Measurements from ENCODE around the gene PDIA2.

The PDIA2 gene

DNA sequence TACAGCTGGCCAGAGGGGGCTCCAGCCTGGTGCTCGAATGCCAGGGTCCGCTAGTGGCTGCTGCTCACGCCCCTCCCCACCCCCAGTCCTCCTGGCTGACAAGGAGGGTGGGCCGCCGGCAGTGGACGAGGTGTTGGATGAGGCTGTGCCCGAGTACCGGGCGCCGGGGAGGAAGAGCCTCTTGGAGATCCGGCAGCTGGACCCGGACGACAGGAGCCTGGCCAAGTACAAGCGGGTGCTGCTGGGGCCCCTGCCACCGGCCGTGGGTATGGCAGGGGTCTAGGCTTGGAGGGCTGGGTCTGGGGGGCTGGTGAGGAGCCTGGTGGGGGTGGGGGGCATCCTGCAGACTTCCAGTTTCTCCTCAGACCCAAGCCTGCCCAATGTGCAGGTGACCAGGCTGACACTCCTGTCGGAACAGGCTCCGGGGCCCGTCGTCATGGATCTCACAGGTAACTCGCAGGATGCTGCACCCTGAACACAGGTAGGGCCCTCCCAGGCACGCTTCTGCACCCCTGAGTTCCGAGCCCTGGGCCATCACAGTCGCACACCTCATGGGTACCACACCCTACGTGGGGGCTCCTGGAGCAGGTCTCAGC, 1.2 kb upstream of the PDIA2 start:
- Mint-ChIP-seq H3K27ac (no peak overlapping the region), H3K27me3 (peaks cover 10% of the 10 kb centered on the region), H3K36me3 (ENCODE audit: low read depth) (peaks cover 4% of the 10 kb centered on the region), H3K9me3 (no peaks in the 10 kb centered on the region), H3K4me1 (ENCODE audit: low read depth) (peaks cover 7% of the 10 kb centered on the region), H3K4me3 (no peak overlapping the region)

DNA sequence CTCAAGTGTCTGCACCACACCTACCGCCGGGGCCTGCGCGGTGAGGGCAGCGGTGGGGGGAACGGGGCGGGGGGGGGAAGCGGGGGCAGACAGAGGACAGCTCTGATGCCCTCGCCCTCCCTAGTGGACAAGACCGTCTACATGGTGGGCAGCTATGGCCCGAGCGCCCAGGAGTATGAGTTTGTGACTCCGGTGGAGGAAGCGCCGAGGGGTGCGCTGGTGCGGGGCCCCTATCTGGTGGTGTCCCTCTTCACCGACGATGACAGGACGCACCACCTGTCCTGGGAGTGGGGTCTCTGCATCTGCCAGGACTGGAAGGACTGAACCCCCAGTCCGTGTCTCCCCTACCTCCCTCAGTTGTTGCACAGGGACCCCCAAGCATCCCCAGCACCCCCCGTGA, 473 bp upstream of the PDIA2 start:
- no peak overlapping the region for H3K27ac Mint-ChIP-seq
- no peaks in the 10 kb centered on the region for H3K9me3 Mint-ChIP-seq
- no peak overlapping the region for H3K4me3 Mint-ChIP-seq
- peaks cover 10% of the 10 kb centered on the region for H3K36me3 Mint-ChIP-seq (ENCODE audit: low read depth)
- peaks cover 7% of the 10 kb centered on the region for H3K4me1 Mint-ChIP-seq (ENCODE audit: low read depth)
- H3K27me3 Mint-ChIP-seq = peaks cover 3% of the 10 kb centered on the region

DNA sequence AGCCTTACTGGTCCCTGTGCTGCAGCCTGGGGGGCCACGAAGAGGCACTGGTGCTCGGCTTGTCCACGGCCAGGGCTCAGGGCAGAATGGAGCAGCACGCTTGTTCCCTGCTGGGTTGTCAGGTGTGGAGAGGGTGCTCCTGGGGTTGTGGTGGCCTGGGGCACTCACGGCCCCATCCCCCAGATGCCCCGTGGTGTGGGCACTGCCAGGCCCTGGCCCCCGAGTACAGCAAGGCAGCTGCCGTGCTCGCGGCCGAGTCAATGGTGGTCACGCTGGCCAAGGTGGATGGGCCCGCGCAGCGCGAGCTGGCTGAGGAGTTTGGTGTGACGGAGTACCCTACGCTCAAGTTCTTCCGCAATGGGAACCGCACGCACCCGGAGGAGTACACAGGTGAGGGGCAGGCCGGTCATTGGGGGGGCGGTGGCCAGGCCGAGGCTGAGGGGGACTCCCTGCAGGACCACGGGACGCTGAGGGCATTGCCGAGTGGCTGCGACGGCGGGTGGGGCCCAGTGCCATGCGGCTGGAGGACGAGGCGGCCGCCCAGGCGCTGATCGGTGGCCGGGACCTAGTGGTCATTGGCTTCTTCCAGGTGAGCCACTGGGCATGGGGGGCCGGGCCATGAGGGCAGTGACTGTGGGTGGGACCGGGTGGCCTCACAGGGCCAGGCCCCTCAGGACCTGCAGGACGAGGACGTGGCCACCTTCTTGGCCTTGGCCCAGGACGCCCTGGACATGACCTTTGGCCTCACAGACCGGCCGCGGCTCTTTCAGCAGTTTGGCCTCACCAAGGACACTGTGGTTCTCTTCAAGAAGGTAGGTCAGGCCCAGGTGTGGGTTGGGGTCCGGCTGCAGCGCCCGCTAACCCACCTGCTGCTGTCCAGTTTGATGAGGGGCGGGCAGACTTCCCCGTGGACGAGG, 1.5 kb downstream of the PDIA2 start:
- H3K27me3 Mint-ChIP-seq = no peaks in the 10 kb centered on the region
- H3K4me1 Mint-ChIP-seq (ENCODE audit: low read depth) = no peaks in the 10 kb centered on the region
- peaks cover 16% of the 10 kb centered on the region for H3K36me3 Mint-ChIP-seq (ENCODE audit: low read depth)
- no peak overlapping the region for H3K4me3 Mint-ChIP-seq
- H3K9me3 Mint-ChIP-seq = no peaks in the 10 kb centered on the region
- no peak overlapping the region for H3K27ac Mint-ChIP-seq

DNA sequence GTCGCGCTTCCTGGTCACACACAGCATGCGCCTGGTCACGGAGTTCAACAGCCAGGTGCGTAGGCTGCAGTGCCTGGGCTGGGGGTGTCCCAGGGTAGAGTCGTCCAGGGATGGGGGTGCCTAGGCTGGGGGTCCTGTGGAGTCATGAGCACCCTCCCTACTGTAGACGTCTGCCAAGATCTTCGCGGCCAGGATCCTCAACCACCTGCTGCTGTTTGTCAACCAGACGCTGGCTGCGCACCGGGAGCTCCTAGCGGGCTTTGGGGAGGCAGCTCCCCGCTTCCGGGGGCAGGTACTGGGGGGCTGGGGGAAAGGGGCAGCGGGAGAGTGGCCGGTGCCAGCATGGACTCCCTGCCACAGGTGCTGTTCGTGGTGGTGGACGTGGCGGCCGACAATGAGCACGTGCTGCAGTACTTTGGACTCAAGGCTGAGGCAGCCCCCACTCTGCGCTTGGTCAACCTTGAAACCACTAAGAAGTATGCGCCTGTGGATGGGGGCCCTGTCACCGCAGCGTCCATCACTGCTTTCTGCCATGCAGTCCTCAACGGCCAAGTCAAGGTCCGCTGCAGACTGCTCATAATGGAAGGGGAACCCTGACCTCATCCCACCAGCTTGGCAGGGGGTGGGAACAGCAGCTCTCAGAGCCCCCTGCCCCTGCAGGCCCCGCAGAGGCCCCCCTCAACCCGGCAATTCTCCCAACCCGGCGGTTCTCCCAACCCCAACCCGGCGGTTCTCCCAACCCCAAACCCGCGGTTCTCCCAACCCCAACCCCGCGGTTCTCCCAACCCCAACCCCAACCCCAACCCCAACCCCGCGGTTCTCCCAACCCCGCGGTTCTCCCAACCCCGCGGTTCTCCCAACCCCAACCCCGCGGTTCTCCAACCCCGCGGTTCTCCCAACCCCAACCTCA, 2.4 kb downstream of the PDIA2 start:
- H3K9me3 Mint-ChIP-seq = no peaks in the 10 kb centered on the region
- no peak overlapping the region for H3K4me3 Mint-ChIP-seq
- H3K4me1 Mint-ChIP-seq (ENCODE audit: low read depth) = no peaks in the 10 kb centered on the region
- no peak overlapping the region for H3K27ac Mint-ChIP-seq
- H3K27me3 Mint-ChIP-seq = no peaks in the 10 kb centered on the region
- peaks cover 16% of the 10 kb centered on the region for H3K36me3 Mint-ChIP-seq (ENCODE audit: low read depth)

DNA sequence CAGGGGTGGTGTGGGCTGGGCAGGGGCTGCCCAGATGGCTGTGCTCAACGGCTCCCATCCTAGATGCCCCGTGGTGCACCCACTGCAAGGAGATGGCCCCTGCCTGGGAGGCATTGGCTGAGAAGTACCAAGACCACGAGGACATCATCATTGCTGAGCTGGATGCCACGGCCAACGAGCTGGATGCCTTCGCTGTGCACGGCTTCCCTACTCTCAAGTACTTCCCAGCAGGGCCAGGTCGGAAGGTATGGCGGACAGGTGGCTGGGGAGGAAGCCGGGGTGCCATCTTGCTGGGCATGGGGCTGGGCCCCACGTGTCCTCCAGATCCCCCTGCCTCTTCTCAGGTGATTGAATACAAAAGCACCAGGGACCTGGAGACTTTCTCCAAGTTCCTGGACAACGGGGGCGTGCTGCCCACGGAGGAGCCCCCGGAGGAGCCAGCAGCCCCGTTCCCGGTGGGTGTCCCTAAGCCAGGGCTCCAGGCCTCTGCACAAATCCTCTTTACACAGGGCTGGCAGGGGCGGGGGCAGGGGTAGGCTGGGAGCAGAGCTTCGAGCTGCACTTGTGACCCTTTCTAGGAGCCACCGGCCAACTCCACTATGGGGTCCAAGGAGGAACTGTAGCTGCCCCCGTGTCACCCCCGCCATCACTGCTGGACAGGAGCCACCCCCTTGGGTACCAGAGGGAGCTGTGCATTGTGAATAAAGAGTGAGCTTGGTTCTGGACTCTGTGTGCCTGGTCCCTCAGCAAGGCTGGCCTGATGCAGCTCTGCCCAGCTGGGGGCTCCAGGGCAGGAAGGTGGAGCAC, 3.7 kb downstream of the PDIA2 start:
- no peaks in the 10 kb centered on the region for H3K27me3 Mint-ChIP-seq
- no peak overlapping the region for H3K27ac Mint-ChIP-seq

DNA sequence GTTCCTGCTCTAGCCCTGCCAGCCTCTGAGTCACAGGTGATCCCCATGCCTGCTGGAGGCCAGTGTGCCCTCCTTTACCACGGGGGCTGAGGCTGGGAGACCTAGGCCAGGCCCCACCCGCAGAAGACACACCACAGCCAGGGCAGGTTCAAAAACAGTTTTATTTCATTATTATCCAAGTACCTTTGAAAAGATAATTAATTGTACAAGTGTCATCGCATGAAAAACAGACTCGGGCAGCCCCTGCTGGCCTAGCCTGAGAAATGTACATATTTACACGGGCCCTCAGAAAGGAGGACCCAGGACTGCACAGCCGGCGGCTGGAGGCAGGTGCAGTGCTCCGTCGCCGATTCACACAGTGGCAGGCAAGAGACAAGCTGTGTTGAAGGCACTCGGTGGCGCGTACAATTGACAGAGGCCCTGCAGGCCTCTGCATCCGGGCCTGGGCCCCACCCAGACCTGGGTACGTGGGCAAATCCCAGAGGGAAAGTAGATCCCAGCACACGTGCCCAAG, 4.4 kb downstream of the PDIA2 start:
- H3K4me3 Mint-ChIP-seq = no peak overlapping the region
- no peaks in the 10 kb centered on the region for H3K4me1 Mint-ChIP-seq (ENCODE audit: low read depth)
- H3K9me3 Mint-ChIP-seq = no peaks in the 10 kb centered on the region
- peaks cover 16% of the 10 kb centered on the region for H3K36me3 Mint-ChIP-seq (ENCODE audit: low read depth)
- no peaks in the 10 kb centered on the region for H3K27me3 Mint-ChIP-seq
- H3K27ac Mint-ChIP-seq = no peak overlapping the region

More for the DNA sequence above, 3.7 kb downstream of the PDIA2 start:
- peaks cover 16% of the 10 kb centered on the region for H3K36me3 Mint-ChIP-seq (ENCODE audit: low read depth)
- no peaks in the 10 kb centered on the region for H3K4me1 Mint-ChIP-seq (ENCODE audit: low read depth)
- no peaks in the 10 kb centered on the region for H3K9me3 Mint-ChIP-seq
- H3K4me3 Mint-ChIP-seq = no peak overlapping the region

DNA sequence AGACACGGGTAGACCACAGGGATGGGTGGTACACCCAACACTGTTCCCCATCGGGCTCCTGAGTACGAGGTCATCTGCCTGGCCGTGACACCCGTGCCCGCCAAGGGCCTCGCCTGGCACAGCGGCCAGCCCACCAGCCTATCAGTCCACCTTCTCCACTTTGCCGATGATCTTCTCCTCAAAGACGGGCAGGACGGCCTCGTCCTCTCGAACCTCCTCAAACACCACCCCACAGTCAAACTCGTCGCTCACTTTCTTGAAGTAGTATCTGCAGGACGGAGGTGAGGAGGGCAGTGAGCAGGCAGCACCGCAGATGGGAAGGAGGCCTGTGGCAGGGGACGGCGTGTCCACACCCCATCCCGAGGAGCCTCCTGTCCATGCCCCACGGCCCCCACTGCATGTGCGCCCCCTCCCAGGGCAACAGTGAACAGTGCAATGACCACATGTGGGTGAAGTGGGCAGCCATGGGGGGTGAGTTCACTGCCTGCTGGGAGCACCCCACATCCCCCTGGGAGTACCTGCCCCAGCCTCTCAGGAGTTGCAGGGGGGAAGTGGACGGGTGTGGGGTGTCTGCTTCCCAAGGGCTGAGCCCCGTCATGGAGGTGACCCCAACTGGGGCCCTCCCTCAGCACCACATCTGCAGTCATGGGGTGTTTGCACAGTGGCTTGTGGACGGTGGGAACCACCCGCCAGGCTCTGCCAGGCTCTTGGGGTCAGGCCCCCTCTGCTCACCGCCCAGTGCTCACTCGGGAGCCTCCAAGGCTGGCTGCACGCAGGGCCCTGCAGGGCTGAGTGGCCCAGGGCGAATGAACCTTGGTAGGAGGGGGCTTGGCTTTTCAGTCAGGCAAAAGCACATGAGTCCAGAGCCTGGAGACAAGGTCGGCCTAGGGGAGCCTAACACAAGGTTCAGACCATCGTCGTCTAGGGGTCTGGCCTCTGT, 5.3 kb downstream of the PDIA2 start:
- no peaks in the 10 kb centered on the region for H3K27me3 Mint-ChIP-seq
- H3K9me3 Mint-ChIP-seq = no peaks in the 10 kb centered on the region
- no peak overlapping the region for H3K4me3 Mint-ChIP-seq
- H3K36me3 Mint-ChIP-seq (ENCODE audit: low read depth) = peaks cover 16% of the 10 kb centered on the region
- H3K27ac Mint-ChIP-seq = no peak overlapping the region
- H3K4me1 Mint-ChIP-seq (ENCODE audit: low read depth) = no peaks in the 10 kb centered on the region

DNA sequence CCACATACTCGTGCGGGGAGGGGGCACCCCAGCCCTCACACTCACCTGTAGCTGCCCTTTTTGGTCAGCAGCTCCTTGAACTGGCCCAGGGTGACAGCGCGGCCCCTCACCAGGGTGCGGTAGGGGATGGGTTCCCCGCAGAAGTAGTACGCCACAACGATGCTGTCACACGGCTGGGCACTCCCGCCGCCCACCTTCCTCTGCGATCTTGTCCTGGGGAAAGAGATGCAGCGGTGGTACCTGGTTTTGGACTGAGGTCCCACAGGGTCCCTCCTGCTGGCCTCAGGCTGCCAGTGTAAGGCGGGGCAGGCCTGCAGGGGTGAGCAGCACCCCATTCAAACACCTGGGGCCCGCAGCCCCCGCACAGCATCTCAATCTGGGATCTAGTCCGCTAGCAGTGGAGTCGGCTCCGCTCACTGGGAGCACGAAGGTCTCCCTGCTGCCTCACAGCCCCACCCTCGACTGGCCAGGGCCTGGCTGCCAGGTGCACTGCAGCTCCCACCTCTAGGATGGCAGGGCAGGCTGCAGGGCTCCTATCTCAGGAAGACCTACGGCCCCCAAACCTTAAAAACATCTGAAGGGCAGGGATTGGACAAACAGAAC, 6.5 kb downstream of the PDIA2 start:
- H3K9me3 Mint-ChIP-seq = no peaks in the 10 kb centered on the region
- H3K4me3 Mint-ChIP-seq = no peak overlapping the region
- peaks cover 16% of the 10 kb centered on the region for H3K36me3 Mint-ChIP-seq (ENCODE audit: low read depth)

DNA sequence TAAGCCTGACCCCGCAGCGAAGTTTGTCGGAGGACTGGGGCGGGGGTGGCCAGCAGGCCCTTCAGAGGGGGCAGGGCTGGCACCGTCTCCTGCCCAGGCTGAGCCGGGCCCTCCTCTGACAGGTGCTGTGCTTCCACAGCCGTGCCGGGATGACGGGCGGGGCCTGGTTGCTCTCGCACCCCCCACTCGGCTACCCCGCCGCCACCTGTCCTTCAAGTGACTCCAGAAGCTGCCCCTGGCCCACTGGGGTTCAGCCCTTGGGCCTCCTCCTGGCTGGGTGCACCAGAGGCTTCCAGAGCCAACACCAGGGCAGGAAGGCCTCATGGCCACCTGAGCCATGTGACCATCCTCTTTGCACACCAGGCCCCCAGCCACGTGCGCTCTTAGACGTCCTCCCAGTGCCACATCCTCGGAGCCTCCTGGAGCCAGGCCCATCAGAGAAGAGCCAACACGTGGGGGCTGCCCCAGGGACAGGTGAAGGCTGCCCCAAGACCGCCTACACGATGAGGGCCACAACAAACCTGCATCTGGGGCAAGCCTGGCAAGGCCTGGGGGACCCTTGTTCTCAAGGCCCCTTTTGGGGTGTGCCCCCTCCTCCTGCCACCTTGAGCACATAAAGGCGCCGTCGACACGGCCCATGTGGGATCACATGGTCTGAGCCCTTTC, 7.2 kb downstream of the PDIA2 start:
- Mint-ChIP-seq H3K36me3 (ENCODE audit: low read depth) (peaks cover 16% of the 10 kb centered on the region), H3K27me3 (no peaks in the 10 kb centered on the region), H3K4me1 (ENCODE audit: low read depth) (no peaks in the 10 kb centered on the region), H3K9me3 (no peaks in the 10 kb centered on the region), H3K27ac (no peak overlapping the region), H3K4me3 (no peak overlapping the region)

More for the DNA sequence above, 6.5 kb downstream of the PDIA2 start:
- Mint-ChIP-seq H3K4me1 (ENCODE audit: low read depth) (no peaks in the 10 kb centered on the region), H3K27me3 (no peaks in the 10 kb centered on the region), H3K27ac (no peak overlapping the region)

DNA sequence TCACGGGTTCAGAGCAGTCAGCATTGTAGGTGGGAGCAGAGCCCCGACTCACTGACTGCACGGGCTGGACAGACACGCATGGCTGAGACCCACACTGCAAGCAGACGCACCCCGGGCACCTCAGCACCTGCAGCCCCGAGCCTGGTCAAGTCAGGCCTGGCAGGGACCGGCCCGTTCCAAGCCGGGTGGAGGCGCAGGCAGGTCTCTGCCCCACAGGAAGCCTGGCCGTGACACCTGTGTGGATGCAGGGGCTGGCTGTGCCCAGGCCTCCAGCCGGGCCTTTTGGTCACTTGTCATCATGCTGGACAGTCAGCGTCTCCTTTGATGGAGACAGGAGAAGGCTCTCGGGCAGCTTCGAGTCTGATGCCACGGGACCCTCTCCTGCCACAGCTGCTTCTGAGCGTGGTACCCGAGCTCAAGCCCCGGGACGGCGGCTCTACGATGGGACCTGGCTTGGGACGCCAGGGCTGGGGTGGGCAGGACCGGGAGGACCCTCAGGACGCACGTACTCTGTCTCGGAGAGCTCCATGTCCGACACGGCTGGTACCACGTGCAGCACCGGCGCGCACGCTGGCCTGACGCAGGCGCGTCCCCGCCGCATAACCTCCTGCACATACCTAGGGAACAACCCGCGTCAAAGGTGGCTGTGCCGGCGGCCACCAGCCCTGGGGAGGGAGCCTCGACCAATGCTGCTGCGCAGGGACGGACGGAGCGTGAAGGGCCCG, 7.9 kb downstream of the PDIA2 start:
- H3K9me3 Mint-ChIP-seq = no peaks in the 10 kb centered on the region
- H3K4me3 Mint-ChIP-seq = no peak overlapping the region
- H3K27me3 Mint-ChIP-seq = no peaks in the 10 kb centered on the region
- H3K36me3 Mint-ChIP-seq (ENCODE audit: low read depth) = peaks cover 16% of the 10 kb centered on the region
- H3K4me1 Mint-ChIP-seq (ENCODE audit: low read depth) = no peaks in the 10 kb centered on the region
- H3K27ac Mint-ChIP-seq = no peak overlapping the region

DNA sequence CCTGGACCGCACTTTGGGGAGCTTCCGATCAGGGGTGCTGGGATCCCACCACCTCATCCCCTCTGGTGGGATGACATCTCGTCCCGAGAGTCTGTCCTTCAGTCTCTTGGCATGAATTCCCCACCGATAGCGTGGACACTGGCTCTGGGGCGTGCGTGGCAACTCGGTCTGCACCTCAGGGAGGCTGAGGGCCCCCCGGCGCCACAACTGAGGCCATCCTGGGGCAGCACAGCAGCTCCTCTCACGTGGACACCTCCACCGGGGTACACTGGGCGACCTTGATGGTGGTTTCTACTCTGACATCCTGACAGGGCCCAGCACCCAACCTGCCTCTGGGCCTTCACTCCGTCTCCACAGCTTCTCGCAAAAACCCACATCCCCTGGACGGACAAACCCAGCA, 8.6 kb downstream of the PDIA2 start:
- Mint-ChIP-seq H3K4me1 (ENCODE audit: low read depth) (no peaks in the 10 kb centered on the region), H3K27me3 (no peaks in the 10 kb centered on the region), H3K4me3 (no peak overlapping the region), H3K27ac (no peak overlapping the region), H3K36me3 (ENCODE audit: low read depth) (peaks cover 12% of the 10 kb centered on the region), H3K9me3 (no peaks in the 10 kb centered on the region)

DNA sequence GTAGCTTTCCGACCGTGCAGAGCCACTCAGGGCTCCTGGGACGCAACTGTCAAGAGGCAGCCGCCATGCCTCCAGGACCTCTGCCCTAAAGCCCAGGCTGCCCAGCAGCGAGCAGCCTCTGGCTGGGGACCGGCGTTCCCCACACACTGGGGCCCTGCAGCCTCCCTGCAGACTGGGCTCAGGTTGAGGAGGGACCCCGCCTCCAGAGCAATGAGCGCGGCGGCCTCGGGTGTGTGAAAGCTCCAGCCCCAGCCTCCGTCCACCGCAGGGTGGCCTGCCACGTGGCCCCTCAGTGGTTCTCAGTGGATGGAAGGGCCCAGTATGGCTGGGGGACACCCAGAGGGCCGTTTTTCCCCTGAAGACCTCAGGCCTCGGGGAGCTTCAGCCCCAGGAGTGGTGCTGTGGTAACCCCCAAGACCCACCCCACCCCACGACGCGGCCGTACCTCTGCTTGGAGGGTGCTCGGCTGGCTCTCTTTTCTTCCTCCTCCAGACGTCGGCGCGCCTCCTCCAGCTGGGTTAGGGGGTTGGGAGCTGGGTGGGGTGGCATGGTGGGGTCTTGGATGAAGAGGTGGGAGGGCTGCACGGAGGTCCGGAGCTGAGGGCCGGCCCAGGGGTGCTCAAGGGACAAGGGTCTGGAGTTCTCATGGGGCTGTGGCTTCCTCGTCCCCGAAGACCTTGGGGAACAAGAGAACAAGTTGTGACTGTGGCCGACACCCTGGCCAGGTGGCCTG, 10.2 kb downstream of the PDIA2 start:
- Mint-ChIP-seq H3K4me3 (no peak overlapping the region), H3K9me3 (no peaks in the 10 kb centered on the region), H3K27ac (no peak overlapping the region), H3K4me1 (ENCODE audit: low read depth) (no peaks in the 10 kb centered on the region), H3K36me3 (ENCODE audit: low read depth) (peaks cover under 1% of the 10 kb centered on the region), H3K27me3 (no peaks in the 10 kb centered on the region)

All from stimulated activated naive CD8-positive, alpha-beta T cell treated with anti-CD3 and anti-CD28 coated beads, Interleukin-15, Interleukin-2, amounts not matched to agents 100 ng/mL and 50 ng/mL, for 24 hours (primary cell).